Measurements from ENCODE around the gene ZEB2.
A peak's percentile ranks its signal among the peaks of the same experiment; 100 is the strongest.

The ZEB2 gene

DNA sequence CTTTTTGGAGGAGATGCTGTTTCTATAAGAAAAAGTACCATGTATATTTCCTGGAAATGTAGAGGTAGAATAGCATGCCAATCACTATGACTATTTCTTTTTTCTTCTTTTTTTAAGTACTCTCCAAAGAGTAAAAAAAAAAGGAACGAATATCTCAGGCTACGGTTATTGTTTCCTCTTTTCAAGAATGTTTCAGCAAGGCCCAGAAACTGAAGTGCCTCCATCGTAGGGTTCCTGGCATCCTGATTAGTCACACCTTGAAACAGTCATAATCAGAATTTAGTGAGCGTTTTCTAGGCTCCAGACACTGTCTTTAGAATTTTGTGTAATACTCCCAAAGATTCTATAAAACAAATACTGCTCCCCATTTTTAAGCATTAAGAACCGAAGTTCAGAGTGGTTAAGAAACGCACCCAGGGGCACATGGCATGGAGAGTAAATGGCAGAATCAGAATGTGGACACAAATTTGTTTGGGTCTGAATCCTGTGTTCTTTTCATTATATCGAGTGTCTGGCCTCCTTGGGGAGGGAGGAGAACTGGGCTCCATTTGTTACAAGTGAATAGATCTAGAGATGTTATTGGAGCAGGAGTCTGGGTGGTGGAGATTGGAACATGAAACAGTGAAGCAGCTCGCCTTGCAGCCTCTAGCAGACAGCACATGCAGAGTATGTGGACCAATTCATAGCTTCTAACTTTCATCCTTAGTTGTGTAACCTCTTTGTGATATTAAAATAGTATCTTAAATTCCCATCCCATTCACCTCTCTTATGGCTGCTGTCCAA lies 26.7 kb downstream of the ZEB2 start:
- no peak for DNase-seq

DNA sequence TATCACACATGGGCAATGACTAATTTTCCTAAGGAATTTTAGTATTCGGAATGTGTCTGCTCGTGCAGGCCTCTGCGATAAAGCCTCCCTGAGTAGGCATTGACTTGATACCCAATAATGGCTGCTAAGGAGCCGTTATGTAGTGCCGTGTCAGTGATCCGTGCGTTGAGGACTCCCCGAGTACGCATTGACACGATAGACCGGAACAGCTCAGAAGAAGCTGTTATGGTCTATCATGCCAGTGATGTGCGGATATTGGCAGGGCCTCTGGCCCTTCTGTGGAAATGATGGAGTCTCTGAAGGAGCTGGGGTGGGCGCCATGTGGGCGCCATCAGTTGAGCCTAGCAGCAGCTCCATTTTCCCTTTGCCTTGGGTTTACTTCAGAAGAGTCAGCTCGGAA lies 29.1 kb downstream of the ZEB2 start:
- no peak for DNase-seq

DNA sequence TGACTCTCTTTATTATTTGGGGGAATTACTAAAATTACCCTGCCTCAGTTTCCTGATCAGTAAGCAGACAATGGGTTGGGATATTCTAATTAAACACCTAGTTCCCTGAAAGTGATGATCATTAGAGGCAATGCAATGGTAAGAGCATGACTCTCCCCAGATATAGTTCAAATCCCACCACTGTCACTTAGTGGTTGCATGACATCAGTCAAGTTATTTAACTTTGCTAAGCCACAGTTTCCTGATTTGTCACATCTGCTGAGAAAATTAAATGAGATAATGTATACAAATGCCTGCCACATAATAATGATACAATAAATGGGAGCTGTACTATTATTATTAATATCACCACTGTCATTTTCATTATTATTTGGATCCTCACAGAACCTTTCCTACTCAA lies 29.9 kb downstream of the ZEB2 start:
- DNase-seq = no peak

DNA sequence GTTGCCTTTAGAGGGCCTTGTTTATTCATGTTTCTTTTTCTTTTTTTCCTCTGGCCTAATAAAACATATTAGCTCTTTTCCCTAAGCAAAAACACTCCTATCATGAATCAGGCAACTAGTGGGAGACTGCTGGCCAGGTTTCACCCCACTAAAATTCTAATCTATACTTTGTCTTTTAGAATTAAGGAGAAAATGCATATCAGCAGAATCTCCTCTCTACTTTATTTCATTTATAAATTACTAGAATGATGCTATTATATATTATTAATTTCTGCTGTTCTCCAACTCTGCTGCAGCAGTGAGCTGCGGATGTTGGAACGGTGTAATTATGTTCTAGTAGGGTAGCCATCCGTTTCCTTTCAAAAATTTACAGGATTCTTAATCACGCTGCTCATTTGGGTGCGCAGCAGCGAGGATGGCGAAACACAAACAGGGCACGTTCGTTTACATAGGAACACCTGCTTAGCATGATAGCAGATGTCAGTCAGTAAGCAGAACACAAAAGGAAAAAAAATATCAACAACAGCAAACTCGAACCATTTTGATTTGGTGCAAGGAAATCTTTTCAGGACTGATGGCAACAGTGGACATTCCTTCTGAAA lies 30.5 kb downstream of the ZEB2 start:
- DNase-seq = peak; percentile 42 to 78

DNA sequence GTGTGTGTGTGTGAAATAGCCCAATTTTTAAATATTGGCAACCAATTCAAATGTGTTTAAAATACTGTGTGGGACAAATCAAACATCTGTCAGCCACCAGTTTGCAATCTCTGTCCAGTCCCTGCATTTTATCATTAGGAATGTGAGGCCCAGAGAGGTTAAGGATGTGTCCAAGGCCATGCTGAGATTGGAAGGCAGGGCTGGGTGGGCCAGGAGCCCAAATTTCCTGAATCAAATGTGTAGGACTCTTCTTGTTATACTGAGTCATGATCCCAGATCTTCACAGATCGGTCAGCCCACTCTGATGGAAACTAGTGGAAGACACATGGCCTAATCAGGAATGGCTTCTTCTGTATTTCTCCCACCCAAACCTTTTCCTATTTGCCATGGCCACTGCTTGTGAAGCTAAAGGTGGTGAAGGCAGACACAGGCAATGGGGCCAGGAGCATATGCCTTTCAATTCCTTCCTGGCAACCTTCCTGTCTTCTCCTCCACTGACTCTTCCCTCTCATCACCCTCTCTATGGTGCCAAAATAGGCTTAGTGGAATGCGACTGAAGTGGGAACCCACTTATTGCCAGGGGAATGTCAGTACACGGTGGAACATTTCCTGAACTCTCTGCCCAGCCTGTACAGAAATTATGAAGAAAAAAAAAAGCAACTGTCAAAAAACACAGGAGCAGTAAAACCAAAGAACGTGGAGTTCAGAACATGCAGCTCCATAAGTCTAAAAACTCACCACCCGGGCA lies 35.5 kb downstream of the ZEB2 start:
- no peak for DNase-seq

DNA sequence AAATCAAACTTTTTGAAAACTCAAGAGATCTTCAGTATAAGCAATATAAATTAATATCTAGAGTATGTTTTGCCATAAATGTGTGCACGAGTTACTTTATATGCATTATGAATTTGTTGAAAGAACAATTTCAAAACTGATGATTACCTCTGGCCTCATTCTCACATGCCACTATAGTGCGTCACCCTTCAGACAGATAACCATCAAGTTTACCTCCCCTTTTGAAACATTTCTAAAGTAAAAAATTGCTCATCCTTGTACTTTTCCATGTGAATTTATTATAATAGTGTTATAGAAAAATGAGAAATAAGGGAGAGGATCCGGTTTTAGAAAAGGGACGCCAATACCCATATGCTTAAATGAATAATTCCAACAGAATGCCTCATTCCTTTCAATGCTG lies 38.3 kb downstream of the ZEB2 start:
- no peak for DNase-seq

DNA sequence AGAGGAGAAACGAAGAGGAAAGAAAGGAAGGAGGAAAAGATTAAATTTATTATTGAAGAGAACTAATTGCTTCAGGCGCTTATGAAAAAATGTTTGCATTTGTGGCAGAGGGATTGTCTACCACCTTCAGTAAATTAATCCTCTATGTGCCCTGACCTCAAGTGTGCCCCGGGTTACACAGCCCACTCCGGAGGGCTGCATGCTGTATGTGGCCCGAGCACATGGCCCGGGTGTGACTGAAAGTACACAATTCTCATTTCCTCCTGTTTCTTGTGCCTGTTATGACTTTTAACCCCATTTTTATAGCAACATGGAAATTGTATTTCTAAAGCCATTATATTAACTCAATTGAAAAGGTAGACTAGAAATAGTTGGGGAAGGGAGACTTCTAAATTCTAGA lies 38.8 kb downstream of the ZEB2 start:
- no peak for DNase-seq

DNA sequence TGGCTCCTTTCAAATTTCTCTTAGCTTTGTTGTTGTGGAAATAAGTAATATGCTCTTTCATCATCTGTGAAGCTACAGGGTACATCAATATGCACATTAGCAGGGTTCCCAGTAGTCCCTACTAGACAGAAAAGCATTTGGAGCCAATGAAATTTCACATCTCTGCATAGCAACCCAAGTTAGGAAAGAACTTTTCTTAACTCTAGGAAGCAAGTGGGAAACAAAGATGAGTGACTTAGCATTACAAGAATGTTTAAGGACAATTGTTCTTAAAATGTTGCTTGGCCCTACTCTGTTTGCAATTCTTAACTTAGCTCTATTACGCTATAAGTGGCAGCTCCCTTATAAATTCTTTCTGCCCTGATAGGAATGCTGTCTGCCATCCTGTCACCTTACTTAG lies 39.6 kb downstream of the ZEB2 start:
- DNase-seq = no peak

DNA sequence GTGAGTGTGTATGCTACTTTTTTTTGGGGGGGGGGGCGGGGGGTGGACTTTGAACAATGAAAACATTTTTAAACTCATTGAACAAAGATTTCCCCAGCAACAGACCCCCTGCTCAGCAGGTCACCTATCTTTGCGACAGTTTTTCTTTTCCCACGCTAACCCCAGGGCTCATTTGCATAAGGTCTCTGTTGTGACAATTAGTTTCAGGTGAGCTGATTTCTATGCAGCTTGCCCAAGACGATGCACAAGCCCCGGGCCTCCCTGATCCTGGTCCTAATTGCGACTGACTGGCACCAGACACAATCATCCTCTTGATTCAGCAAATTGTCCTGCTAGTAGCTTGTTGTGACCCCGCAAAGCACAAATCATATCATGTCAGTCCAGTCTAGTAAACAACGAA lies 40.3 kb downstream of the ZEB2 start:
- DNase-seq = no peak

DNA sequence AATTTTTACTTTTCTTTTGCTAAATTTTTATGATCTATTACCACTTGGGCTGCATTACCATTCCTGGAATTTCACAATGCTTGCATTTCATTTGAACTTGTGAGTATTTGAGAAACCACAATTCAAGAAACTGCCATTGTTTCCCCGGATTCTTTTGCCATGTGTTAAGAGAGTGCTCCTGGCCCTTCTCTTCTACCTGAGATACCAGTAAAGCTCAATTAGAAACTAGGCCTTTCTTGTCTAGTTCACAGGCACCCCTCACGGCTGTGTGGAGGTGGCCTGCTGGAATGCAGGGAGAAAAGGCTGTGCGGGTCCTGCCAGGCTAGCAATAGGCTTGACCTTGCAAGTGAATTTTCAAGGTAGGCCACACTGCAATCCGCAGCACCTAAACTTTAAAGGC lies 40.8 kb downstream of the ZEB2 start:
- no peak for DNase-seq

DNA sequence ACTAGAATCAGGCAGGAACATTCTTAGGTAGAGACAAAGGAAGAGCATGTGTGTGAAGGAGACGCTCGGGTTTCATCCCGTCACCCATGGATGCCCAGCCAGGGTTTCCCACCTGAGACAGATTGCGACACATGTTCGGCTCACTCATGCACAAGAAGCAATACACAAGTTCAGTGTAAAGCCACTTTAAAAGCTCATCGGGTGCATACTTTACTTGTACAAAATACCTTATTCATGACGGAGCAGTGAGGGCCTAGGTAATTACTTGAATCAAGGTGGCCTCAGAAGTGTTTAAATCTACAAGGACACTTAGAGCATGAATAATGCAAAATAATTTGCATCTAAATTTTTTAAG lies 42.0 kb downstream of the ZEB2 start:
- DNase-seq = no peak

DNA sequence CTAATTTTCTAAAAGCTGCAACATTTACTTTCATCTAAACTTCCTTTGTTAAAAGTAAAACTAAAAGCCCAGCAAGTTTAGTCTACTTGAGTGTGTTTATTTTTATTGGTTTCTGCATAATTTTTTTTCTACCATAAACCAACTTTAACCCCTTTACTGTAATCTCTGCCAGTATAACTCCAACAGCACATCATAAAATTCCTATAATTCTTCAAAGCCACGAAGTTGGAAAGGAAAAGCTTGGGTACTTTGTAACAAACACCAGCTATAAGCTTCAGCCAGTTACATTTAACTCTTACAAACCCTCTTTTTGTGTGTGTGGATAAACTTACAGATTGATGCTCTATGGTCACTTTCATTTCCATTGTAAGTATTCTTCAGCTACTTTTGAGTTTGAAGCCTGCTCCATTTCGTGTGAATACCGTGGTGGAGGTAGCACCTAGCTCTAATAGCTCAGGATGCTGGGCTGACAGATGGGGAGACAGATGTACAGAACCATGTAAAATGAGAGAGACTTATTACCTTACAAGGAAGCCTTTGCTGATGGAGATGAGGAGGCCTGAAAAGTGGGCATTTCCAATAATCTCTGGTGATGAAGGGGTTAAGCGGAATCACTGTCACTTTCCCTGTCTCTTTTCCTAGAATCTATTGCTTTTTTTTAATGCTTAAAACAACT lies 42.5 kb downstream of the ZEB2 start:
- DNase-seq = no peak

DNA sequence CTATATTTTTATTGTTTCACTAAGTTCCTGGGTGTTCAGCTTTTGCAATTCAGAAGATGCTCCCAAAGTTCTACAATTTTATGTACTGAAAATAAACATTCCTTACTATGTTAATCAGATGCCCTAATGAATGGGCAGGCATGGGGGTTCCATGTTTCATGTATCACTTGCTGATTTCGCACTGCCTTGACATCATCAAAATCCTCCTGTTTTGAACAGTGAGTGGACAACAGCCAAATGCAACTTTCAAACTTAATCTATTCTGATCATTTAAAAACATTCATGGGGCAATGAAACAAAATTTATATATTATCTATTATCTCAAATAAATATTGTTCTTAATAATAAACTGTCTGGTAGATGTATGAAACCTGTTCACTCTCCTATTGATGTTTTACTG lies 43.2 kb downstream of the ZEB2 start:
- no peak for DNase-seq

DNA sequence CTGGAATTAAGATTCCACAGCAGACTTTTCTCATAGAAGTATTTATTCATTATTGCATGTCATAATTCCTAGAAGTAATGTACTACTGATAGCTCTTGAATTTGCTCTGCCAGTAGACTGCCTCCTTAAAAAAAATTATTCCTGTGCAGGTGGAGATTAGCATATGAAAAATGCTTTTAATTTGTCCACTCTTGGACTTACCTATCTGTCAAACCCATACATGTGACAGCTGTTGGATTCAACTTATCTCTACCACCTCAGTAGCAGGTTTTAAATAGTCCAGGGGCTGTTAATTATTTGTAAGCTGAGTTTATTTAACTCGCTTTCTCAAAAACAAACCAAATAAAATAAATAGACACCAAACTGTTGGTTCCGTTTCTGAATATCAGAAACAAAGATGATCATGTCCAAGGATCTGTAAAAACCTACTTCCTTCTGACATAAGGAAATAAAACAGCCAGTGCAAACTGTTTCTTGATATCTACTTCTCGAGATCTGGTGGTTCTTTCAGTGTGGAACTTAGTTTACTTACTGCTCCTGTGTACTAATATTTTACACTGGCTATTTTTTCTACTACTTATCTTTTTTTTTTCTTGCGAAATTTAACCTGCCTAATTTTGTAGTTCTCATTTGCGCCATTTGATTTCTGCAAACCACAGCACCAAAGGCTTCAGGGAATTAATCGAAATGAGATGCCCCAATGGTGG lies 44.2 kb downstream of the ZEB2 start:
- no peak for DNase-seq

DNA sequence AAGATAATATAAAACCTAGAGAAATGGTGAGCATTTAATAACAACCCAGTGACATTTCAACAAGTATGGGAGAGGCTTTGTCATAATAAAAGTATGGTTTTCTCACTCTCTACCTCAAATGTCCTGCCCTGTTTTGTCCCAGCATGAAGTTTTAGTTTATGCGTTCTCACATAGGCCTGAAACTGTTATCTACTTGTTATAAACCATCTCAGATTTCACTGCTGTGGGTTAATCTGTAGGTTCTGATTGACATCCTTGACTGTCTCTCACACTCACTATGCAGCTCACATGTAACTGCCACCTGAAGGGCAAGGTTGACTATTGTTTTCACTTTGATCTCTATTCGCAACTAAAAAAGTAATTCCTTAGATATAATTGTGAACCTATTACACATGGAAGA lies 44.9 kb downstream of the ZEB2 start:
- DNase-seq = no peak

DNA sequence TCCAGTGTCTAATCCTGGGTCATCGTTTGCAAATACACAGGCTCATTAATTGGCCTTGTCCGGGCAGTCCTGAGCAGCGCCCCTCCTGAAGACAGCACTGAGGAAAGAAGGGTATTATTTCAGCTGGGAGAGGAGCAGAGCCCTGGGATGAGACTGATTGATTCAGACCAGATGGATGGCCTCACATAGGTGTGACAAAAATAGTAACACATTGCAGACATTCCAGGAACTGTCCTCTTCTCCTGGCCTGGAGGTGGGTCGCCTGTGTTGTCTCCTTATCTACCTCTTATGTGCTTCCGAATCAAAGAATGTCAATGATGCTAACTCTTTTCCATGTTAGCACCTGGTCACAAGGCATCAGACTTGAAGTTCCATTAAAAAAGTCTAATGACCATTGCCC lies 45.9 kb downstream of the ZEB2 start:
- DNase-seq = no peak

DNA sequence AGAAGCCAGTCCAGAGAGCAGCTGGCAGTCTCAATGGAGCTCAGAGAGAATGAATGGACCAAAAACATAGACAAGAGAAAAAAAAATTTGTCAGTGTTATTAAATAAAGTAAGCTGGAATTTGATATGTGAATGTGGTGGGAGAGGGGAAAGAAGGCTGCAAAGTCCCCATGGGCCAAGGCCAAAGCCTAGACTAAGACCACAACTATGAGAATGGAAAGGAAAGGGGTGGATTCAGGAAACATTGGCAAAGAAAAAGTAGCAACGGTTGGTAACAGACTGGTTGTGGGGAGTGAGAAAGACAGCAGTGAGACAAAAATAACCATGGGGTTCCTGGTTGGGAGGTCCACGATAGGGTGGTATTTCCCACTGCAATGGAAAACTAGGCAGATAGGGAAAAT lies 47.0 kb downstream of the ZEB2 start:
- DNase-seq = no peak

DNA sequence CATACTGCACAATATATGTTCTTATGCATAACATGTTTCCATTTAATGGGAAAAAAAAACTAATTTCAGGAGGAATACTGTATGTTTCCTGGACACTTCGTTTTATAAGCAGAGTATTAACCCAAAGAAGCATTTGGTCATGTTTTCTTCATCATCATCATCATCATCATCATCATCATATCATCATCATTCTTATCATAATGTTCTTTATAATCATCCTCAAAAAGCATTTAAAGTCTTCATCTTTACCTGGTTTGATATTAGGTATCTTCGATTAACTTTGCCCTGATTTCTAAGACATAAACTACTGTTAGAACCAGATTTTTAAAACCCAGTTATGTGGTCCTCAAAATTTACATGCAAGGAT lies 47.9 kb downstream of the ZEB2 start:
- no peak for DNase-seq

DNA sequence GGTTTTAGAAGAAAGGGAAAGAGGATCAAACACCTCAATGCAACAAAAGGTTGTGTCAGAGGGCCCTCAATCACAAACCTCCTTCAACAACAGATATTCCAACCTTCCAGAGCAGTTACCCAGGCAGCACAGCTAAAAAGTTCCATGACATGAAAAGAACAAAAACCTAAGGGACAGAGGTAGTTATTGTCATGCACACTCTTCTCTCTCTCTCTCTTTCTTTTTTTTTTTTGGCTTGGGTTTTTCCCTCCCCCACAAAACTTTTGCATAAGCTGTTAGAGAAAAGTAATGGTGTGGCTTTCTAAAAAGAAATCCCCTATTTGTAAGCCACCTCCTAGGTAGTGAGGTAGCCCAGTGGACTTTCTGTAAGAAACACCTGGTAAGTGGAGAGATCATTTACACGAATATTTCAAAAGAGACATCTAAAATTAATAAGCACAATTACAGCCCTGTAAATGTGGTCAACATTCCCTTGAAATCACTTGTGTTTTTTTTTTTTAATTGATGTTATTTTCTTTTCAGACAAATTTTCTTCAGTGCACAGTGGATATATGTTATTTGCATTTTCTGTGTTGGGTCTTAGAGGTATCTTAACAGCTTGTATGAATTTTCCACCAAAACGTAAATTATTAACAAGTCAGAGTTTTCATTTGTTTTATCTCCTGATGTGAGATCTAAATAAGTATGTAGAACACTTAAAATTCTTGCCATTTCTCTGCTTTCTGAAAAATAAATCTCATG lies 48.4 kb downstream of the ZEB2 start:
- DNase-seq = no peak

DNA sequence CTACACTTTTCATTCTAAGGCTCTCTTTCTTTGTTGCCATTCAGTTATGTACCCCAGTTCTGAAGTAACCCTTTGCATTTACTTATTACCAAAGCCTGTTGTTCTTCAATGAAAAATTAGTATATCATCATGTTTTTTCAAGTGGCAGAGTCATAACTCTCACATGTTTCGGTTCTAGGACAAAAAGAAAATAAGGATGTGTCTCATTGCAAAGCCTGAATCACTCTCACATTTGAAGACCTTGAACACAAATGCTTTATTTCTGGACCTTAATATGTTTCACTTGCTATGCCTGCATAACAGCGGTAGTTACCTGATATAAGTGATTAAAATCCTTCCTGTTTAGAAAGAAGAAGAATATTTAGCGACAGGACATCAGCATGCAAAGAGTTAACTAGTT lies 49.1 kb downstream of the ZEB2 start:
- no peak for DNase-seq

DNA sequence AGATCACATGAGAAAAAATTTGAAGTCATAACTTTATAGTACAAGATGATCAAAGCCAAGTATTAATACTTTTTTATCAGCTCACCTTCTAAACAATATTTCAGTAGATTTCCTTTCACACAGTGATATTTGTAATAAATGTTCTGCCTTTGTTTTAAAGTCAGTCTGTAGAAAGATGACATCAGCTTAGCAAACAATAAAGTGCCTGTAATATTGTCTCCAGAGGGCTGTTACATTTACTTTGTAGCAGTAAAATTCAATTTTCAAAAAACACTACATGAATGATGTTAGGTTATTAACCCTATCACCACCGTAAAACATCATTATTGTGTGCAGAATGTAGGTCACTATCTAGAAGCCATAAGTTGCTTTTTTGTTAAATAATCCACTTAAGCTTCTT lies 49.6 kb downstream of the ZEB2 start:
- peak in 1 of 2 experiments; percentile 12 for DNase-seq

DNA sequence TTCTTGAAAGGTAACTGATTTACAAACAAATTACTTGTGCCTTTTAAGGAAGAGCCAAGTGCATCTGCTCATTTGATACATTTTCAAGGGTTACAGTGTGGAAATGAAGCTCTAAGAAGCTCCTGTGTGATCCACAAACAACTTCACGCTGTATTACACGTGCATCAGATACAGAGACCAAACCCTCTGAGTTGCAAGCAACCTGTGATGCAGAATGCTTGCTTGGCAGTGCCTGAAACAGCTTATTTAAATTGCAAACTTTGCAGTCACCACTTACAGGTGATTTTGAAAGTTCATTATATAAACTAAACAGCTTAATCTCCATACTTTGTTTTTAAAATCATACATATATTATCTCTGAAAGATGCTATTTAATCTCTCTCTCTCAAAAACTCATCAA lies 50.1 kb downstream of the ZEB2 start:
- DNase-seq = peak in 1 of 2 experiments; percentile 20
